ENCODE data around the gene CCL14. TPM values are rescaled to one million over a fixed set of nuclear protein-coding genes. Genes with fewer than 3 reads are reported as not detected.

The CCL14 gene
- polyA plus RNA-seq, 1 of the 3 experiments (the other 2 are of a cell fraction), result not detected

- Histone ChIP-seq H3K4me1 (ENCODE audit: control insufficient read depth in 1 of 2, insufficient read depth in 2 of 2, low read depth in 1 of 2, low read length in 1 of 2) (no peaks in the 10 kb centered on the region), H3K36me3 (replicated peaks in 1 of 2; ENCODE audit: control insufficient read depth in 1 of 2, insufficient read depth in 2 of 2, low read length in 1 of 2) (no peaks in the 10 kb centered on the region), H4K20me1 (ENCODE audit: insufficient read depth) (no peaks in the 10 kb centered on the region), H3K27ac (ENCODE audit: low read depth in 2 of 2, low read length in 1 of 2) (no peak overlapping the region), H3K9me2 (no peaks in the 10 kb centered on the region), H2AFZ (ENCODE audit: low read depth) (no peak overlapping the region), H3K9ac (no peak overlapping the region), H3K79me2 (ENCODE audit: insufficient read depth) (no peaks in the 10 kb centered on the region), H3K4me2 (no peak overlapping the region), H3K27me3 (ENCODE audit: insufficient read depth) (no peaks in the 10 kb centered on the region; the same call in 1 of the 2 replicates), H3K9me3 (no peaks in the 10 kb centered on the region), H3K4me3 (ENCODE audit: low read depth in 2 of 2, low read length in 1 of 2) (no peak overlapping the region), H3F3A (replicated peaks; ENCODE audit: insufficient read depth) (no peaks in the 10 kb centered on the region)
- POLR2A ChIA-PET, result no interaction called here
- TF ChIP-seq, protein P1, sequence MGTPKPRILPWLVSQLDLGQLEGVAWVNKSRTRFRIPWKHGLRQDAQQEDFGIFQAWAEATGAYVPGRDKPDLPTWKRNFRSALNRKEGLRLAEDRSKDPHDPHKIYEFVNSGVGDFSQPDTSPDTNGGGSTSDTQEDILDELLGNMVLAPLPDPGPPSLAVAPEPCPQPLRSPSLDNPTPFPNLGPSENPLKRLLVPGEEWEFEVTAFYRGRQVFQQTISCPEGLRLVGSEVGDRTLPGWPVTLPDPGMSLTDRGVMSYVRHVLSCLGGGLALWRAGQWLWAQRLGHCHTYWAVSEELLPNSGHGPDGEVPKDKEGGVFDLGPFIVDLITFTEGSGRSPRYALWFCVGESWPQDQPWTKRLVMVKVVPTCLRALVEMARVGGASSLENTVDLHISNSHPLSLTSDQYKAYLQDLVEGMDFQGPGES (IDR thresholded peaks at IDR 0.05; ENCODE audit: low read depth, low read length), result no peak
- TF ChIP-seq RXRA (IDR thresholded peaks at IDR 0.05; ENCODE audit: borderline replicate concordance, low read depth) (no peak), NRF1 (IDR thresholded peaks at IDR 0.05; ENCODE audit: low read depth, low read length) (no peak), YY1 (IDR thresholded peaks at IDR 0.05; ENCODE audit: low read depth) (no peak), FOXJ3 (CRISPR knock-in tag; IDR thresholded peaks at IDR 0.05) (no peak), MEF2A (IDR thresholded peaks at IDR 0.05; ENCODE audit: borderline replicate concordance, low read depth) (no peak), RAD21 (IDR thresholded peaks at IDR 0.05; ENCODE audit: low read length) (no peak), TEAD4 (IDR thresholded peaks at IDR 0.05; ENCODE audit: borderline replicate concordance, insufficient read depth) (no peak), REST (IDR thresholded peaks at IDR 0.05; ENCODE audit: low read depth, low read length) (no peak), SIN3A (IDR thresholded peaks at IDR 0.05; ENCODE audit: borderline replicate concordance, low read depth, low read length) (no peak), EP300 (IDR thresholded peaks at IDR 0.05; ENCODE audit: borderline replicate concordance in 1 of 2, low read depth in 1 of 2, low read length in 1 of 2) (no peak), GABPA (IDR thresholded peaks at IDR 0.05; ENCODE audit: low read depth) (no peak), ELF1 (IDR thresholded peaks at IDR 0.05) (no peak), FOXM1 (IDR thresholded peaks at IDR 0.05; ENCODE audit: low read depth) (no peak), GATA2 (CRISPR knock-in tag; IDR thresholded peaks at IDR 0.05) (no peak), POLR2AphosphoS5 (IDR thresholded peaks at IDR 0.05; ENCODE audit: low read depth, low read length) (no peak), TCF12 (IDR thresholded peaks at IDR 0.05) (no peak), RCOR1 (IDR thresholded peaks at IDR 0.05; ENCODE audit: low read length) (no peak)
- TF ChIP-seq, protein P2, sequence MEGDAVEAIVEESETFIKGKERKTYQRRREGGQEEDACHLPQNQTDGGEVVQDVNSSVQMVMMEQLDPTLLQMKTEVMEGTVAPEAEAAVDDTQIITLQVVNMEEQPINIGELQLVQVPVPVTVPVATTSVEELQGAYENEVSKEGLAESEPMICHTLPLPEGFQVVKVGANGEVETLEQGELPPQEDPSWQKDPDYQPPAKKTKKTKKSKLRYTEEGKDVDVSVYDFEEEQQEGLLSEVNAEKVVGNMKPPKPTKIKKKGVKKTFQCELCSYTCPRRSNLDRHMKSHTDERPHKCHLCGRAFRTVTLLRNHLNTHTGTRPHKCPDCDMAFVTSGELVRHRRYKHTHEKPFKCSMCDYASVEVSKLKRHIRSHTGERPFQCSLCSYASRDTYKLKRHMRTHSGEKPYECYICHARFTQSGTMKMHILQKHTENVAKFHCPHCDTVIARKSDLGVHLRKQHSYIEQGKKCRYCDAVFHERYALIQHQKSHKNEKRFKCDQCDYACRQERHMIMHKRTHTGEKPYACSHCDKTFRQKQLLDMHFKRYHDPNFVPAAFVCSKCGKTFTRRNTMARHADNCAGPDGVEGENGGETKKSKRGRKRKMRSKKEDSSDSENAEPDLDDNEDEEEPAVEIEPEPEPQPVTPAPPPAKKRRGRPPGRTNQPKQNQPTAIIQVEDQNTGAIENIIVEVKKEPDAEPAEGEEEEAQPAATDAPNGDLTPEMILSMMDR (IDR thresholded peaks at IDR 0.05), result no peak
- 12% methylated on average over 6 of the region's 6 CpGs for WGBS (ENCODE audit: low lambda C conversion rate)
- no peak for DNase-seq
- CTCF ChIA-PET, result no interaction called here
These were observed 15.5 kb upstream of the CCL14 start for GRCh38 chr17:36001862-36002603.

Measured in SK-N-SH (cell line).